UCSD-AML1 (cell line): Measurements from ENCODE around the gene FTO.

Experiments used
- DNase-seq: peaks from one replicate; lab custom pipeline; 2025; ENCODE audit not compliant: unreplicated experiment; lab: John Stamatoyannopoulos, UW

Gene FTO

GRCh38 chr16:54069601-54070239, 365.8 kb downstream of the FTO start:
- DNase-seq: no peak

- no peak for DNase-seq
Observed at GRCh38 chr16:54070789-54071343, 366.9 kb downstream of the FTO start.

- no peak for DNase-seq
Observed at GRCh38 chr16:54071514-54071913, 367.6 kb downstream of the FTO start.

GRCh38 chr16:54072237-54072636, 368.3 kb downstream of the FTO start:
- no peak for DNase-seq

GRCh38 chr16:54073356-54073755, 369.4 kb downstream of the FTO start:
- no peak for DNase-seq

- DNase-seq: no peak
Observed at GRCh38 chr16:54075446-54075845, 371.5 kb downstream of the FTO start.

GRCh38 chr16:54076006-54076504, 372.1 kb downstream of the FTO start:
- DNase-seq: no peak

- DNase-seq: peak; percentile 38
Observed at GRCh38 chr16:54077050-54077821, 373.3 kb downstream of the FTO start.

- no peak for DNase-seq
Observed at GRCh38 chr16:54080524-54081008, 376.6 kb downstream of the FTO start.

- DNase-seq: no peak
Observed at GRCh38 chr16:54086791-54087190, 382.8 kb downstream of the FTO start.

GRCh38 chr16:54090602-54091001, 386.6 kb downstream of the FTO start:
- DNase-seq: no peak

GRCh38 chr16:54093281-54093680, 389.3 kb downstream of the FTO start:
- no peak for DNase-seq

- no peak for DNase-seq
Observed at GRCh38 chr16:54094641-54095040, 390.7 kb downstream of the FTO start.

- DNase-seq: no peak
Observed at GRCh38 chr16:54096607-54097006, 392.7 kb downstream of the FTO start.

- DNase-seq: no peak
Observed at GRCh38 chr16:54097774-54098173, 393.8 kb downstream of the FTO start.

GRCh38 chr16:54098247-54098646, 394.3 kb downstream of the FTO start:
- no peak for DNase-seq

- no peak for DNase-seq
Observed at GRCh38 chr16:54099627-54100026, 395.7 kb downstream of the FTO start.

- no peak for DNase-seq
Observed at GRCh38 chr16:54102888-54103866, 399.2 kb downstream of the FTO start.

- no peak for DNase-seq
Observed at GRCh38 chr16:54106057-54106456, 402.1 kb downstream of the FTO start.

- DNase-seq: no peak
Observed at GRCh38 chr16:54107583-54108202, 403.7 kb downstream of the FTO start.
